Vagina (tissue), 2 donors: ENCODE results near the gene SELPLG. TPM values are rescaled to one million over a fixed set of nuclear protein-coding genes. Genes with fewer than 3 reads are reported as not detected.
"Not testable (repeated sequence)": the region's sequence is repeated elsewhere in the genome, so short reads cannot be mapped to it uniquely, and the experiment has no call there.

Experiments
- DNase-seq, 2 donors: peaks; one replicate each; pipeline ENCODE4 v3.0.0-alpha.2; 2017; ENCODE audit errors: extremely low spot score in 2 of 2
- H3K27ac ChIP-seq: fragments of 200-600 bp; sonication (generic); one replicate; pipeline ENCODE4 v1.5.1; 2019
- H3K27me3 ChIP-seq: fragments of 200-600 bp; sonication (generic); one replicate; pipeline ENCODE4 v1.5.1; 2019
- H3K36me3 ChIP-seq, 2 donors: fragments of 200-600 bp; sonication (generic); one replicate each; pipeline ENCODE4 v1.5.1; 2017 to 2019
- H3K4me1 ChIP-seq: fragments of 200-600 bp; sonication (generic); one replicate; pipeline ENCODE4 v1.5.1; 2019
- H3K4me3 ChIP-seq, 2 donors: fragments of 200-600 bp; sonication (generic); 1 replicate in 1 of 2; 2 replicates in 1 of 2; pipeline ENCODE4 v1.5.1; 2016 to 2019
- H3K9me3 ChIP-seq: fragments of 200-600 bp; sonication (generic); one replicate; pipeline ENCODE4 v1.5.1; 2019
- CTCF ChIP-seq, 3 experiments: fragments of 450-650 bp in 2 of 3; fragments of 200-600 bp in 1 of 3; sonication (generic) in 1 of 3; IDR thresholded peaks; one replicate each; pipeline ENCODE4 v1.5.1; 2017 to 2019; ENCODE audit warnings: antibody characterized with exemption in 3 of 3, mild to moderate bottlenecking in 2 of 3, moderate library complexity in 2 of 3
- POLR2A ChIP-seq, 2 donors: fragments of 450-650 bp; IDR thresholded peaks; one replicate each; pipeline ENCODE4 v1.6.1; 2017; ENCODE audit warnings: antibody characterized with exemption in 2 of 2, mild to moderate bottlenecking in 2 of 2, moderate library complexity in 2 of 2
- POLR2AphosphoS5 ChIP-seq, 2 donors: sonication (generic); formaldehyde crosslinking; IDR thresholded peaks; one replicate each; pipeline ENCODE4 v1.9.0; 2017; ENCODE audit warnings: antibody characterized with exemption in 2 of 2, mild to moderate bottlenecking in 2 of 2, low read depth in 1 of 2; ENCODE audit not compliant: insufficient read depth in 1 of 2
- intact Hi-C: fragments of 100-400 bp; cut with DNase I; formaldehyde crosslinking; loops from one replicate; pipeline ENCODE4 v1.15.1; 2023
- total RNA-seq: library from RNA; depleted of rRNA; stranded (reverse); fragments of >200 nt; gene quantifications from one replicate; pipeline ENCODE4 v1.2.3, GENCODE V29; 2016

Gene SELPLG
- total RNA-seq, 1 donor from 2014 or later, result 14.2 TPM

DNA sequence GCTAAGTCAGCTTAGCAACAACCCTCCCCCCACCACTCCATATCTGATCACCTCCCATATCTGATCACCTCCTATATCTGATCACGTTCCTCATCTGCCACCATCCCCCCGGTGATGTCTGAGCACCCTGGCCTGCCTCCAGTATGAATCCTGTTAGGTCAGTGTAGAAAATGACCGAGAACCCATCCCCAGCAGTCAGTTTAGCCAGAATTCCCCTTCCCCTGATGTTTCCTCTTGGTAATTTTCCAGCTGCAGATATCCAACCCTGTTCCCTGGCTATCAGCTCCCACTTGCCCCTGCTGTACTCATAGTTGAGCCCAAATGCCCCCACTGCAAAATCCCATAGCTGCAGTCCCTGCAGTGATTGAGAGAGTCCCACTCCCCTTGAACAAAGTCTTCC lies 12.5 kb downstream of the SELPLG start:
- intact Hi-C loops, result no loop called here
- no peak overlapping the region for H3K4me3 ChIP-seq
- H3K4me1 ChIP-seq, result peaks cover 10% of the 10 kb centered on the region
- DNase-seq, result no peak
- TF ChIP-seq POLR2AphosphoS5 (IDR thresholded peaks at IDR 0.05; ENCODE audit: insufficient read depth in 1 of 2, low read depth in 1 of 2) (no peak), POLR2A (IDR thresholded peaks at IDR 0.05) (no peak), CTCF (IDR thresholded peaks at IDR 0.05) (no peak)
- no peaks in the 10 kb centered on the region for H3K36me3 ChIP-seq
- no peak overlapping the region for H3K27ac ChIP-seq
- H3K9me3 ChIP-seq, result no peaks in the 10 kb centered on the region
- H3K27me3 ChIP-seq, result no peaks in the 10 kb centered on the region

DNA sequence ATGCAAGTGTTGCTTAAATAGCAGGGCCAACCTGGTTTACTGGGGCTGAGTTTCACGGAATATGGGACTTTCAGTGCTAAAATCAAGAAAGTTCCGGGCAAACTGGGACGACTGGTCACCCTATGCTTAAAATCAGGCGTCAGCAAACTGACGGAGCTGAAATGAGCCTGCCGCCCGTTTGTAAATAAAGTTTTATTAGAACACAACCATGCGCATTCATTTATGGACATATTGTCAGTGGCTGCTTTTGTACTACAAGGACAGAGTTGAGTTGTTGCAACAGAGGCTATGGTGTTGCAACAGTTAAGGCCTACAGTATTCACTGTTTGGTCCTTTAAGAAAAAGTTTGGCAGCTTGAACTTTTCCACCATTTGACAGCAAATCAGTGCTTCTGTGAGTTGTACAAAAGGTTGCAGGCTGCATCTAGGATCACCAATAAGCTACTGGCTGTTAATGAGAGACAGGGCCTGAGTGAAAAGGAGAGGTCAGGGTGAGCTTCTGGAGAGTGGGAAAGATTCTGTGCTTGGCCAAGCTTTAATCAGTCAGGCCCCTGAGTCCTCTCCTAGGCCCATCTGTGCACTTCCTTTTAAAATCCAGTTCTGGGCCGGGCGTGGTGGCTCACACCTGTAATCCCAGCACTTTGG lies 13.3 kb downstream of the SELPLG start:
- intact Hi-C loops, result no loop called here
- Histone ChIP-seq H3K4me1 (peaks cover 10% of the 10 kb centered on the region), H3K36me3 (no peaks in the 10 kb centered on the region), H3K4me3 (no peak overlapping the region), H3K27me3 (no peaks in the 10 kb centered on the region), H3K27ac (no peak overlapping the region), H3K9me3 (no peaks in the 10 kb centered on the region)
- TF ChIP-seq POLR2A (IDR thresholded peaks at IDR 0.05) (no peak), CTCF (IDR thresholded peaks at IDR 0.05) (no peak), POLR2AphosphoS5 (IDR thresholded peaks at IDR 0.05; ENCODE audit: insufficient read depth in 1 of 2, low read depth in 1 of 2) (no peak)
- no peak for DNase-seq

GRCh38 chr12:108619369-108620160 lies 14.1 kb downstream of the SELPLG start:
- TF ChIP-seq POLR2A (IDR thresholded peaks at IDR 0.05) (no peak), POLR2AphosphoS5 (IDR thresholded peaks at IDR 0.05; ENCODE audit: insufficient read depth in 1 of 2, low read depth in 1 of 2) (no peak), CTCF (IDR thresholded peaks at IDR 0.05) (no peak)
- Histone ChIP-seq H3K4me3 (no peak overlapping the region), H3K27me3 (no peaks in the 10 kb centered on the region), H3K27ac (no peak overlapping the region), H3K4me1 (peaks cover 10% of the 10 kb centered on the region), H3K36me3 (no peaks in the 10 kb centered on the region), H3K9me3 (no peaks in the 10 kb centered on the region)
- DNase-seq, result no peak
- intact Hi-C loops, result loop anchor here (2.0 kb wide), 1 partner anchor 57 kb away; the partner anchor contains the start of gene ISCU

- DNase-seq, H3K27me3 ChIP-seq, H3K27ac ChIP-seq, H3K4me3 ChIP-seq, H3K36me3 ChIP-seq, H3K4me1 ChIP-seq, H3K9me3 ChIP-seq: not testable (repeated sequence)
- intact Hi-C loops, result loop anchor here (2.0 kb wide), 1 partner anchor 56 kb away; the partner anchor contains the start of gene ISCU
Observed at GRCh38 chr12:108618953-108619274, 14.8 kb downstream of the SELPLG start.

DNA sequence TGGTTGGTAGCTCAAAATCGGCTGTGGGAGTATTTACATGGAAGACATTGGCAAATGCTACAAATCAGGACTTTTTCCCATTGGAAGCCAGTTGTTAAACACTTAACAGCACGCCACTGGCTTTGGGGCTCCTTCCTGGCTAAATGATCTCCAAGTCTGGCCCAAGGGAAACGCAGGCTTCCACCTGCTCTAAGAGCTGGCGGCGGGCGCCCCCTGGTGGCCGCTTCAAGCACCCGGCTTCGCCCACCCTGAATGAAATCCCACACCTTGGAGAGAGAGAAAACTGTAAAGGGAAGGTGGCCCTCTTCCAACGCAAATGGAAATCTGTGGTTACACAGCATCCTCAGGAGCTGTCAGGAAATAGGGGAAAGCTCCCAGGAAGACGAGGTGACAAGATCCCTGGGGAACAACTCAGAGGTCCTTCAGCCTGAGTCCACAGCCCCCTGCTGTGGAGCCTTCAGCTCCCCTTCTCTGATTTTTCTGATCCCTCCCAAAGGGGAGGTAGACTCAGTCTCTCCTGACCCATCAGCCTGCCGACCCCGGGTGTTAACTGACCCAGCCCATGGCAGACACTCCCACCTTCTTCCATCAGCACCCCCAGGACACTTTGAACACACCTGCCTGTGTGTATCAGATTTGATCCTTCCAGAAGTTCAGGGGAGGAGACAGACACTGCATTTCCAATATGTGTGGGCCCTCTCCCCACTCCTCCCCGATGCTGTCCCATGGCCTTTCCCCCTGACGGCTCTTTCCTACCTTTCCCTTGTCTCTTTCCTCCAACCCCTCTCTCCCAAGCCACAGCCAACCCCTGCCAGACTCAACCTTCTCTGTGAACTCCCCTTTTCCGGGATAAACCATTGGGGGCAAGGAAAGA lies 15.4 kb downstream of the SELPLG start:
- Histone ChIP-seq H3K9me3 (no peaks in the 10 kb centered on the region), H3K27me3 (no peaks in the 10 kb centered on the region), H3K4me1 (peaks cover 10% of the 10 kb centered on the region), H3K4me3 (no peak overlapping the region), H3K27ac (no peak overlapping the region), H3K36me3 (no peaks in the 10 kb centered on the region)
- intact Hi-C loops, result loop anchor here (2.0 kb wide), 1 partner anchor 56 kb away; the partner anchor contains the start of gene ISCU
- DNase-seq, result no peak
- TF ChIP-seq CTCF (IDR thresholded peaks at IDR 0.05), result peak; percentile 95 to 98 (median 96)
- TF ChIP-seq POLR2AphosphoS5 (IDR thresholded peaks at IDR 0.05; ENCODE audit: insufficient read depth in 1 of 2, low read depth in 1 of 2), result peak; percentile 44 to 52
- no peak for TF ChIP-seq POLR2A (IDR thresholded peaks at IDR 0.05)
